WTC11 (cell line): ENCODE results near the gene SNX6. TPM values are rescaled to one million over a fixed set of nuclear protein-coding genes. Genes with fewer than 3 reads are reported as not detected.

Source experiments
- ATAC-seq: fragments of 200-7000 bp; cut with Tn5 transposase; 2 replicates; pipeline ENCODE4 v1.10.0; 2021; ENCODE audit warnings: mild to moderate bottlenecking, moderate library complexity
- CTCF ChIA-PET: fragments of 300-600 bp; sonication (Branson Sonifier 250); formaldehyde crosslinking; loops from one replicate; lab custom pipeline; 2021; ENCODE audit warnings: antibody characterized with exemption; lab: Charles Lee
- POLR2A ChIA-PET: fragments of 350-600 bp; sonication (Branson Sonifier 250); formaldehyde crosslinking; loops from one replicate; lab custom pipeline; 2021; ENCODE audit warnings: antibody characterized with exemption; lab: Charles Lee
- DNase-seq: peaks from one replicate; pipeline ENCODE4 v3.0.0; 2021; ENCODE audit warnings: low spot score
- H3K27ac Mint-ChIP-seq: 2 replicates; pipeline ENCODE4 v1.8.0; 2021; ENCODE audit warnings: mixed read lengths
- H3K27me3 Mint-ChIP-seq: 2 replicates; pipeline ENCODE4 v1.8.0; 2021; ENCODE audit warnings: low read depth, mild to moderate bottlenecking, moderate library complexity, mixed read lengths
- H3K36me3 Mint-ChIP-seq: 2 replicates; pipeline ENCODE4 v1.8.0; 2021; ENCODE audit warnings: mixed read lengths
- H3K4me1 Mint-ChIP-seq: 2 replicates; pipeline ENCODE4 v1.8.0; 2022; ENCODE audit warnings: mixed read lengths
- H3K4me3 Mint-ChIP-seq: 2 replicates; pipeline ENCODE4 v1.8.0; 2021; ENCODE audit warnings: mild to moderate bottlenecking, moderate library complexity, mixed read lengths
- H3K9me3 Mint-ChIP-seq: 2 replicates; pipeline ENCODE4 v1.8.0; 2021; ENCODE audit warnings: mixed read lengths
- FOXK1 ChIP-seq: sonication (generic); formaldehyde crosslinking; IDR thresholded peaks from 2 replicates; pipeline ENCODE4 v1.8.0; 2022; ENCODE audit warnings: mild to moderate bottlenecking, moderate library complexity, missing genetic modification reagents
- GRHL2 ChIP-seq: fragments of 250-450 bp; sonication (Bioruptor Pico); IDR thresholded peaks from 2 replicates; pipeline ENCODE4 v1.8.0; 2022; ENCODE audit warnings: mild to moderate bottlenecking, moderate library complexity; ENCODE audit not compliant: insufficient replicate concordance, severe bottlenecking
- MYBL2 ChIP-seq: sonication (generic); formaldehyde crosslinking; IDR thresholded peaks from 2 replicates; pipeline ENCODE4 v1.8.1; 2023; ENCODE audit warnings: mild to moderate bottlenecking, moderate library complexity, missing genetic modification reagents
- NR1H2 ChIP-seq: sonication (generic); formaldehyde crosslinking; IDR thresholded peaks from 2 replicates; pipeline ENCODE4 v1.9.0; 2021; ENCODE audit warnings: mild to moderate bottlenecking, moderate library complexity, missing genetic modification reagents
- SMAD3 ChIP-seq: sonication (generic); formaldehyde crosslinking; IDR thresholded peaks from 2 replicates; pipeline ENCODE4 v1.8.0; 2022; ENCODE audit warnings: missing genetic modification reagents, mild to moderate bottlenecking, borderline replicate concordance
- TEAD1 ChIP-seq: sonication (generic); formaldehyde crosslinking; IDR thresholded peaks from 2 replicates; pipeline ENCODE4 v1.8.0; 2022; ENCODE audit warnings: mild to moderate bottlenecking, missing genetic modification reagents
- total RNA-seq: library from RNA; stranded (reverse); gene quantifications from 3 replicates; pipeline ENCODE4 v1.2.3, GENCODE V29; 2021
- TF ChIP-seq, protein P1 (sequence below): fragments of 250-450 bp; sonication (Bioruptor Pico); IDR thresholded peaks from 2 replicates; pipeline ENCODE4 v1.9.0; 2021; ENCODE audit warnings: mild to moderate bottlenecking, borderline replicate concordance
- TF ChIP-seq, protein P2 (sequence below): sonication (generic); formaldehyde crosslinking; IDR thresholded peaks from 2 replicates; pipeline ENCODE4 v1.8.1; 2022; ENCODE audit warnings: low read depth, mild to moderate bottlenecking, moderate library complexity, missing genetic modification reagents, borderline replicate concordance
- TF ChIP-seq, protein P3 (sequence below): fragments of 250-450 bp; sonication (Bioruptor Pico); IDR thresholded peaks from 2 replicates; pipeline ENCODE4 v1.8.0; 2021; ENCODE audit warnings: mild to moderate bottlenecking
- TF ChIP-seq, protein P4 (sequence below): sonication (generic); formaldehyde crosslinking; IDR thresholded peaks from 2 replicates; pipeline ENCODE4 v1.8.1; 2023; ENCODE audit warnings: mild to moderate bottlenecking, missing genetic modification reagents
- TF ChIP-seq, protein P5 (sequence below): sonication (generic); formaldehyde crosslinking; IDR thresholded peaks from 2 replicates; pipeline ENCODE4 v1.8.0; 2022; ENCODE audit warnings: mild to moderate bottlenecking, missing genetic modification reagents
- TF ChIP-seq, protein P6 (sequence below): sonication (generic); formaldehyde crosslinking; IDR thresholded peaks from 2 replicates; pipeline ENCODE4 v1.8.0; 2023; ENCODE audit warnings: missing genetic modification reagents, mild to moderate bottlenecking, borderline replicate concordance
- TF ChIP-seq, protein P7 (sequence below): fragments of 250-450 bp; sonication (Bioruptor Pico); IDR thresholded peaks from 2 replicates; pipeline ENCODE4 v2.1.2; 2022; ENCODE audit warnings: mild to moderate bottlenecking, moderate library complexity
- TF ChIP-seq, protein P8 (sequence below): sonication (generic); formaldehyde crosslinking; IDR thresholded peaks from 2 replicates; pipeline ENCODE4 v1.8.0; 2022; ENCODE audit warnings: mild to moderate bottlenecking, missing genetic modification reagents
- TF ChIP-seq, protein P9 (sequence below): fragments of 250-450 bp; sonication (Bioruptor Pico); IDR thresholded peaks from 2 replicates; pipeline ENCODE4 v1.9.0; 2021; ENCODE audit warnings: moderate library complexity, mild to moderate bottlenecking, inconsistent platforms, borderline replicate concordance

The SNX6 gene
- total RNA-seq, 1 experiment from 2014 or later, result 51.3 TPM

DNA sequence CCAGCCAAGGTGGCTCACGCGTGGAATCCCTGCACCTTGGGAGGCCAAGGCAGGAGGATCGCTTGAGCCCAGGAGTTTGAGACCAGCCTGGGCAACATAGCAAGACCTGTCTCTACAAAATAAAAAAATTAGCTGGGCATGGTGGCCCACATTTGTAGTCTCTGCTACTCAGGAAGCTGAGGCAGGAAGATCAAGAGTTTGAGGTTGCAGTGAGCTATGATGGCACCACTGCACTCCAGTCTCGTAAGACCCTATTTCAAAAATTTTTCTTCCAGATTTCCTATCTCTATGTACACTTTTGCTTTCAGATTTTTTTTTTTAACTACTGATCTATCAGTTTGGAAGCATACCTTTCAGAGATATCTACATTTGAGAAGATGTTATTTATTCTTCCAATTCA is 15.3 kb downstream of the SNX6 start (continued):
- TF ChIP-seq, protein P1, sequence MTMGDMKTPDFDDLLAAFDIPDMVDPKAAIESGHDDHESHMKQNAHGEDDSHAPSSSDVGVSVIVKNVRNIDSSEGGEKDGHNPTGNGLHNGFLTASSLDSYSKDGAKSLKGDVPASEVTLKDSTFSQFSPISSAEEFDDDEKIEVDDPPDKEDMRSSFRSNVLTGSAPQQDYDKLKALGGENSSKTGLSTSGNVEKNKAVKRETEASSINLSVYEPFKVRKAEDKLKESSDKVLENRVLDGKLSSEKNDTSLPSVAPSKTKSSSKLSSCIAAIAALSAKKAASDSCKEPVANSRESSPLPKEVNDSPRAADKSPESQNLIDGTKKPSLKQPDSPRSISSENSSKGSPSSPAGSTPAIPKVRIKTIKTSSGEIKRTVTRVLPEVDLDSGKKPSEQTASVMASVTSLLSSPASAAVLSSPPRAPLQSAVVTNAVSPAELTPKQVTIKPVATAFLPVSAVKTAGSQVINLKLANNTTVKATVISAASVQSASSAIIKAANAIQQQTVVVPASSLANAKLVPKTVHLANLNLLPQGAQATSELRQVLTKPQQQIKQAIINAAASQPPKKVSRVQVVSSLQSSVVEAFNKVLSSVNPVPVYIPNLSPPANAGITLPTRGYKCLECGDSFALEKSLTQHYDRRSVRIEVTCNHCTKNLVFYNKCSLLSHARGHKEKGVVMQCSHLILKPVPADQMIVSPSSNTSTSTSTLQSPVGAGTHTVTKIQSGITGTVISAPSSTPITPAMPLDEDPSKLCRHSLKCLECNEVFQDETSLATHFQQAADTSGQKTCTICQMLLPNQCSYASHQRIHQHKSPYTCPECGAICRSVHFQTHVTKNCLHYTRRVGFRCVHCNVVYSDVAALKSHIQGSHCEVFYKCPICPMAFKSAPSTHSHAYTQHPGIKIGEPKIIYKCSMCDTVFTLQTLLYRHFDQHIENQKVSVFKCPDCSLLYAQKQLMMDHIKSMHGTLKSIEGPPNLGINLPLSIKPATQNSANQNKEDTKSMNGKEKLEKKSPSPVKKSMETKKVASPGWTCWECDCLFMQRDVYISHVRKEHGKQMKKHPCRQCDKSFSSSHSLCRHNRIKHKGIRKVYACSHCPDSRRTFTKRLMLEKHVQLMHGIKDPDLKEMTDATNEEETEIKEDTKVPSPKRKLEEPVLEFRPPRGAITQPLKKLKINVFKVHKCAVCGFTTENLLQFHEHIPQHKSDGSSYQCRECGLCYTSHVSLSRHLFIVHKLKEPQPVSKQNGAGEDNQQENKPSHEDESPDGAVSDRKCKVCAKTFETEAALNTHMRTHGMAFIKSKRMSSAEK (CRISPR knock-in tag), result no peak
- TF ChIP-seq, protein P2, sequence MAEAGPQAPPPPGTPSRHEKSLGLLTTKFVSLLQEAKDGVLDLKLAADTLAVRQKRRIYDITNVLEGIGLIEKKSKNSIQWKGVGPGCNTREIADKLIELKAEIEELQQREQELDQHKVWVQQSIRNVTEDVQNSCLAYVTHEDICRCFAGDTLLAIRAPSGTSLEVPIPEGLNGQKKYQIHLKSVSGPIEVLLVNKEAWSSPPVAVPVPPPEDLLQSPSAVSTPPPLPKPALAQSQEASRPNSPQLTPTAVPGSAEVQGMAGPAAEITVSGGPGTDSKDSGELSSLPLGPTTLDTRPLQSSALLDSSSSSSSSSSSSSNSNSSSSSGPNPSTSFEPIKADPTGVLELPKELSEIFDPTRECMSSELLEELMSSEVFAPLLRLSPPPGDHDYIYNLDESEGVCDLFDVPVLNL (CRISPR knock-in tag), result no peak
- no peak for TF ChIP-seq MYBL2 (CRISPR knock-in tag)

DNA sequence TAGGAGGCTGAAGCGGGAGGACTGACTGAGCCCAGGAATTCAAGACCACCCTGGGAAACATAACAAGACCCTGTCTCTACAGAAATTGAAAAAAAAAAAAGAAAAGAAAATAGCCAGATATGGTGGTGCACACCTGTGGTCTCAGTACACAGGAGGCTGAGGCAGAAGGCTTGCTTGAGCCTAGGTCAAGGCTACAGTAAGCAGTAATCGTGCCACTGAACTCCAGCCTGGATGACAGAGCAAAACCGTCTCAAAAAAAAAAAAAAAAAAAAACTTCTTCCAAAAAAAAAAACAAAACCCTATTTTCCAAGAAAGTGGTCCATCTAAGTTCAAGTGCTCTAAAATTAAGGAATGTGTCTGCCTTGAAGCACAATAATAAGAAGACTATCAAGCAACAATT is 19.8 kb downstream of the SNX6 start:
- POLR2A ChIA-PET, result no interaction called here
- H3K27me3 Mint-ChIP-seq, result no peaks in the 10 kb centered on the region
- no peak overlapping the region for H3K4me3 Mint-ChIP-seq
- peaks cover 29% of the 10 kb centered on the region for H3K36me3 Mint-ChIP-seq
- H3K27ac Mint-ChIP-seq, result no peak overlapping the region
- ATAC-seq (no peak), DNase-seq (no peak)
- CTCF ChIA-PET, result no interaction called here
- H3K4me1 Mint-ChIP-seq, result no peaks in the 10 kb centered on the region
- H3K9me3 Mint-ChIP-seq, result no peaks in the 10 kb centered on the region
- TF ChIP-seq, protein P3, sequence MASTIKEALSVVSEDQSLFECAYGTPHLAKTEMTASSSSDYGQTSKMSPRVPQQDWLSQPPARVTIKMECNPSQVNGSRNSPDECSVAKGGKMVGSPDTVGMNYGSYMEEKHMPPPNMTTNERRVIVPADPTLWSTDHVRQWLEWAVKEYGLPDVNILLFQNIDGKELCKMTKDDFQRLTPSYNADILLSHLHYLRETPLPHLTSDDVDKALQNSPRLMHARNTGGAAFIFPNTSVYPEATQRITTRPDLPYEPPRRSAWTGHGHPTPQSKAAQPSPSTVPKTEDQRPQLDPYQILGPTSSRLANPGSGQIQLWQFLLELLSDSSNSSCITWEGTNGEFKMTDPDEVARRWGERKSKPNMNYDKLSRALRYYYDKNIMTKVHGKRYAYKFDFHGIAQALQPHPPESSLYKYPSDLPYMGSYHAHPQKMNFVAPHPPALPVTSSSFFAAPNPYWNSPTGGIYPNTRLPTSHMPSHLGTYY, result no peak
- TF ChIP-seq, protein P4, sequence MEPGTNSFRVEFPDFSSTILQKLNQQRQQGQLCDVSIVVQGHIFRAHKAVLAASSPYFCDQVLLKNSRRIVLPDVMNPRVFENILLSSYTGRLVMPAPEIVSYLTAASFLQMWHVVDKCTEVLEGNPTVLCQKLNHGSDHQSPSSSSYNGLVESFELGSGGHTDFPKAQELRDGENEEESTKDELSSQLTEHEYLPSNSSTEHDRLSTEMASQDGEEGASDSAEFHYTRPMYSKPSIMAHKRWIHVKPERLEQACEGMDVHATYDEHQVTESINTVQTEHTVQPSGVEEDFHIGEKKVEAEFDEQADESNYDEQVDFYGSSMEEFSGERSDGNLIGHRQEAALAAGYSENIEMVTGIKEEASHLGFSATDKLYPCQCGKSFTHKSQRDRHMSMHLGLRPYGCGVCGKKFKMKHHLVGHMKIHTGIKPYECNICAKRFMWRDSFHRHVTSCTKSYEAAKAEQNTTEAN (CRISPR knock-in tag), result no peak
- TF ChIP-seq, protein P5, sequence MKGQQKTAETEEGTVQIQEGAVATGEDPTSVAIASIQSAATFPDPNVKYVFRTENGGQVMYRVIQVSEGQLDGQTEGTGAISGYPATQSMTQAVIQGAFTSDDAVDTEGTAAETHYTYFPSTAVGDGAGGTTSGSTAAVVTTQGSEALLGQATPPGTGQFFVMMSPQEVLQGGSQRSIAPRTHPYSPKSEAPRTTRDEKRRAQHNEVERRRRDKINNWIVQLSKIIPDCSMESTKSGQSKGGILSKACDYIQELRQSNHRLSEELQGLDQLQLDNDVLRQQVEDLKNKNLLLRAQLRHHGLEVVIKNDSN, result no peak
- no peak for TF ChIP-seq MYBL2 (CRISPR knock-in tag)
- TF ChIP-seq, protein P6, sequence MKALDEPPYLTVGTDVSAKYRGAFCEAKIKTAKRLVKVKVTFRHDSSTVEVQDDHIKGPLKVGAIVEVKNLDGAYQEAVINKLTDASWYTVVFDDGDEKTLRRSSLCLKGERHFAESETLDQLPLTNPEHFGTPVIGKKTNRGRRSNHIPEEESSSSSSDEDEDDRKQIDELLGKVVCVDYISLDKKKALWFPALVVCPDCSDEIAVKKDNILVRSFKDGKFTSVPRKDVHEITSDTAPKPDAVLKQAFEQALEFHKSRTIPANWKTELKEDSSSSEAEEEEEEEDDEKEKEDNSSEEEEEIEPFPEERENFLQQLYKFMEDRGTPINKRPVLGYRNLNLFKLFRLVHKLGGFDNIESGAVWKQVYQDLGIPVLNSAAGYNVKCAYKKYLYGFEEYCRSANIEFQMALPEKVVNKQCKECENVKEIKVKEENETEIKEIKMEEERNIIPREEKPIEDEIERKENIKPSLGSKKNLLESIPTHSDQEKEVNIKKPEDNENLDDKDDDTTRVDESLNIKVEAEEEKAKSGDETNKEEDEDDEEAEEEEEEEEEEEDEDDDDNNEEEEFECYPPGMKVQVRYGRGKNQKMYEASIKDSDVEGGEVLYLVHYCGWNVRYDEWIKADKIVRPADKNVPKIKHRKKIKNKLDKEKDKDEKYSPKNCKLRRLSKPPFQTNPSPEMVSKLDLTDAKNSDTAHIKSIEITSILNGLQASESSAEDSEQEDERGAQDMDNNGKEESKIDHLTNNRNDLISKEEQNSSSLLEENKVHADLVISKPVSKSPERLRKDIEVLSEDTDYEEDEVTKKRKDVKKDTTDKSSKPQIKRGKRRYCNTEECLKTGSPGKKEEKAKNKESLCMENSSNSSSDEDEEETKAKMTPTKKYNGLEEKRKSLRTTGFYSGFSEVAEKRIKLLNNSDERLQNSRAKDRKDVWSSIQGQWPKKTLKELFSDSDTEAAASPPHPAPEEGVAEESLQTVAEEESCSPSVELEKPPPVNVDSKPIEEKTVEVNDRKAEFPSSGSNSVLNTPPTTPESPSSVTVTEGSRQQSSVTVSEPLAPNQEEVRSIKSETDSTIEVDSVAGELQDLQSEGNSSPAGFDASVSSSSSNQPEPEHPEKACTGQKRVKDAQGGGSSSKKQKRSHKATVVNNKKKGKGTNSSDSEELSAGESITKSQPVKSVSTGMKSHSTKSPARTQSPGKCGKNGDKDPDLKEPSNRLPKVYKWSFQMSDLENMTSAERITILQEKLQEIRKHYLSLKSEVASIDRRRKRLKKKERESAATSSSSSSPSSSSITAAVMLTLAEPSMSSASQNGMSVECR (CRISPR knock-in tag), result no peak
- TF ChIP-seq, protein P7, sequence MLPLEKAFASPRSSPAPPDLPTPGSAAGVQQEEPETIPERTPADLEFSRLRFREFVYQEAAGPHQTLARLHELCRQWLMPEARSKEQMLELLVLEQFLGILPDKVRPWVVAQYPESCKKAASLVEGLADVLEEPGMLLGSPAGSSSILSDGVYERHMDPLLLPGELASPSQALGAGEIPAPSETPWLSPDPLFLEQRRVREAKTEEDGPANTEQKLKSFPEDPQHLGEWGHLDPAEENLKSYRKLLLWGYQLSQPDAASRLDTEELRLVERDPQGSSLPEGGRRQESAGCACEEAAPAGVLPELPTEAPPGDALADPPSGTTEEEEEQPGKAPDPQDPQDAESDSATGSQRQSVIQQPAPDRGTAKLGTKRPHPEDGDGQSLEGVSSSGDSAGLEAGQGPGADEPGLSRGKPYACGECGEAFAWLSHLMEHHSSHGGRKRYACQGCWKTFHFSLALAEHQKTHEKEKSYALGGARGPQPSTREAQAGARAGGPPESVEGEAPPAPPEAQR (CRISPR knock-in tag), result no peak
- TF ChIP-seq, protein P2 (CRISPR knock-in tag), result no peak
- TF ChIP-seq FOXK1 (CRISPR knock-in tag), result no peak
- TF ChIP-seq NR1H2 (CRISPR knock-in tag), result no peak
- no peak for TF ChIP-seq GRHL2
- TF ChIP-seq TEAD1, result no peak
- TF ChIP-seq SMAD3 (CRISPR knock-in tag), result no peak
- TF ChIP-seq, protein P8, sequence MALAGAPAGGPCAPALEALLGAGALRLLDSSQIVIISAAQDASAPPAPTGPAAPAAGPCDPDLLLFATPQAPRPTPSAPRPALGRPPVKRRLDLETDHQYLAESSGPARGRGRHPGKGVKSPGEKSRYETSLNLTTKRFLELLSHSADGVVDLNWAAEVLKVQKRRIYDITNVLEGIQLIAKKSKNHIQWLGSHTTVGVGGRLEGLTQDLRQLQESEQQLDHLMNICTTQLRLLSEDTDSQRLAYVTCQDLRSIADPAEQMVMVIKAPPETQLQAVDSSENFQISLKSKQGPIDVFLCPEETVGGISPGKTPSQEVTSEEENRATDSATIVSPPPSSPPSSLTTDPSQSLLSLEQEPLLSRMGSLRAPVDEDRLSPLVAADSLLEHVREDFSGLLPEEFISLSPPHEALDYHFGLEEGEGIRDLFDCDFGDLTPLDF, result no peak
- TF ChIP-seq, protein P9, sequence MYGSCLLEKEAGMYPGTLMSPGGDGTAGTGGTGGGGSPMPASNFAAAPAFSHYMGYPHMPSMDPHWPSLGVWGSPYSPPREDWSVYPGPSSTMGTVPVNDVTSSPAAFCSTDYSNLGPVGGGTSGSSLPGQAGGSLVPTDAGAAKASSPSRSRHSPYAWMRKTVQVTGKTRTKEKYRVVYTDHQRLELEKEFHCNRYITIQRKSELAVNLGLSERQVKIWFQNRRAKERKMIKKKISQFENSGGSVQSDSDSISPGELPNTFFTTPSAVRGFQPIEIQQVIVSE (CRISPR knock-in tag), result no peak
